ENCODE measurements around the gene PDIA4.
"Not testable (repeated sequence)": the region's sequence is repeated elsewhere in the genome, so short reads cannot be mapped to it uniquely, and the experiment has no call there.

The PDIA4 gene, protein sequence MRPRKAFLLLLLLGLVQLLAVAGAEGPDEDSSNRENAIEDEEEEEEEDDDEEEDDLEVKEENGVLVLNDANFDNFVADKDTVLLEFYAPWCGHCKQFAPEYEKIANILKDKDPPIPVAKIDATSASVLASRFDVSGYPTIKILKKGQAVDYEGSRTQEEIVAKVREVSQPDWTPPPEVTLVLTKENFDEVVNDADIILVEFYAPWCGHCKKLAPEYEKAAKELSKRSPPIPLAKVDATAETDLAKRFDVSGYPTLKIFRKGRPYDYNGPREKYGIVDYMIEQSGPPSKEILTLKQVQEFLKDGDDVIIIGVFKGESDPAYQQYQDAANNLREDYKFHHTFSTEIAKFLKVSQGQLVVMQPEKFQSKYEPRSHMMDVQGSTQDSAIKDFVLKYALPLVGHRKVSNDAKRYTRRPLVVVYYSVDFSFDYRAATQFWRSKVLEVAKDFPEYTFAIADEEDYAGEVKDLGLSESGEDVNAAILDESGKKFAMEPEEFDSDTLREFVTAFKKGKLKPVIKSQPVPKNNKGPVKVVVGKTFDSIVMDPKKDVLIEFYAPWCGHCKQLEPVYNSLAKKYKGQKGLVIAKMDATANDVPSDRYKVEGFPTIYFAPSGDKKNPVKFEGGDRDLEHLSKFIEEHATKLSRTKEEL

DNA sequence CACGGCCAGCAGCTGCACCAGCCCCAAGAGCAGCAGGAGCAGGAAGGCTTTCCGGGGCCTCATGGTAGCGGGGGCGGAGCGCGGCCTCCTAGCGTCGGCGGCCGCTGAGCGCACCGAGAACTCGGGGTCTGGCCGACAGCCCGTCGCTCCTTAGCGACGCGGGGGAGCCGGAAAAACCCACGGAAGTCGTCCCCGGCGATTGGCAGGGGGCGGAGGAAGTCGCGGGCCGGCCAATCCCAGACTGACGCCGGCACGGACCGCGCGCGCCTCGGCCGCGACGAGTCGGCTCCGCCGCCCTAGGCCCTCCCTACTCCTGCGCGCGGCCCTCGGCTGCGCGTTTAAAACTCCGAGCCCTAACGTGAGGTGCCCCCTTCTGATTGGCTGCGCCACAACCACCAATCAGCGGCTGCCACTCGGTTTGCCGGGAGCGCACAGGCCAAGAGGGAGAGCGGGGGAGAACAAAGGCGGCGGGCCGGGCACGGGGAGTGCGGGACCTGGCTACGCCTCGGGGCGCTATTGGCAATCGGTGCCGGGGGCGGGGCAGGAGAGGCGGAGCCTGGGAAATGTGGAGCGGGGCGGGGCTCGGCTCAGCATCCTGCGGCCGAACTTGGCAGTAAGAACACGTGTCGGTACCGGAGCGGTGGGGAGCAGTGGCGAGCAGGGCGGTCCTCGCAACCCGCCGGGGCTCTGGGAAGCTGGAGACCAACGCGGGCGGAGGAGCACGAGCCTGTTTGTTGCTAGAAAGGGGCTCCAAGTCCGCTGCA lies at the start of gene PDIA4:
PDIA4 (minus strand) TSS at position 160 of the 764 bp plus-strand sequence; CDS start at position 63, 97 bp downstream.
- peak; percentile 100 for DNase-seq

DNA sequence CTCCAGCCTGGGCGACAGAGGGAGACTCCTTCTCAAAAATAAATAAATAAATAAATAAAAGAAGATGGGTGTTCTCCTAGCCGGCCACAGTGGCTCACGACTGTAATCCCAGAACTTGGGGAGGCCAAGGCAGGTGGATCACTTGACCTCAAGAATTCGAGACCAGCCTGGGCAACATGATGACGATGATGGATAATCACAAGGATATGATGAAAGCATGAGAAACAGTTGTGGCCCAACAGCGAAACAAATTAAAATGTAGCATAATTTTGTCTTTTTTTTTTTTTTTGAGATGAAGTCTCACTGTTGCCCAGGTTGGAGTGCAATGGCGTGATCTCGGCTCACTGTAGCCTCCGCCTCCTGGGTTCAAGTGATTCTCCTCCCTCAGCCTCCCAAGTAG lies 49.3 kb upstream of the PDIA4 start:
- no peak for DNase-seq

DNA sequence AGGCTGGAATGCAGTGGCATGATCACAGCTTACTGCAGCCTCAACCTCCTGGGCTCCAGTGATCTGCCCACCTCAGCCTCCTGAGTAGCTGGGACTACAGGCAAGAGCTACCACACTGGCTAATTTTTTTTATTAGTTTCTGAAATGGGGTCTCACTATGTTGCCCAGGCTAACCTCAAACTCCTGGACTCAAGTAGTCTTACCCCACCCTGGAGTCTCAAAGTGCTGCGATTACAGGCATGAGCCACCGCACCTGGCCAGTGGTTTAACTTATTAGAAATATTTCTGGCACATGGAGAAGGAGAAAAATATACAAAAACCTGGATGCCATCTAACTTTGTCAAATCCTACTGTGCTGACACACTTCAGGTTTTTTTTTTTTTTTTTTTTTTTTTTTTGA lies 47.0 kb upstream of the PDIA4 start:
- DNase-seq = no peak

DNA sequence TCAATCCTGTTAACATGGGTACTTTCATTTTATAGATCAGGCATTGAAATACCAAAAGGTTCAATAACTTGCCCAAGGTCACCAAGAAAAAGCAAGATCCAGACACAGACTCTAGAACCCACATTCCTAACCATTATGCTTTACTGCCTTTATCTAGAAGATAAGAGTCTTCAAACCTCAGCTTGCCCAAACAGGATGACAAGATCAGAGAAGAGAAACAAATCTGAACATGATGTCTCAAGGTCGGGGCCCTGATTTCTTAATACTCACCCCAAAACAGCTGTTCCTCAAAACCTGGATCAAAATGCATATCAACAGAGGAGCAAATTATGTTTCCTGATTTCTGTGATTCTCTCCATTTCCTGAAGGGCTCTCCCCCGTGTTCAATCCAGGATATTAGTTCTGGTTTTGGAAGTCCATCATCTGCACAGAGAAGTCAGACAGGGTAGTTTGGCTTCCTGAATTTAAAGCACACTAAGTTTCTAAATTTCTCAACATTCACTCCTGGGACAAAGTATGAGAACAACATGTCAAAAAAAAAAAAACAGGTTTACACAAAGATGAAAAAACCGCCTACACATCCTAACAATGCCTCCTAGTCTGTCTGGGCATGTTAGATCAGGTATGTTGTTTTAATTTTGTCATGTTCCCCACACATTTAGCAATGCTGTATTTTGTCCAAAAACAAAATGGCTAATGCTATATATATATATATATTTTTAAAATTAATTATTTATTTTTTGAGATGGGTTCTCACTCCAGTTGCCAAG lies 46.0 kb upstream of the PDIA4 start:
- no peak for DNase-seq

DNA sequence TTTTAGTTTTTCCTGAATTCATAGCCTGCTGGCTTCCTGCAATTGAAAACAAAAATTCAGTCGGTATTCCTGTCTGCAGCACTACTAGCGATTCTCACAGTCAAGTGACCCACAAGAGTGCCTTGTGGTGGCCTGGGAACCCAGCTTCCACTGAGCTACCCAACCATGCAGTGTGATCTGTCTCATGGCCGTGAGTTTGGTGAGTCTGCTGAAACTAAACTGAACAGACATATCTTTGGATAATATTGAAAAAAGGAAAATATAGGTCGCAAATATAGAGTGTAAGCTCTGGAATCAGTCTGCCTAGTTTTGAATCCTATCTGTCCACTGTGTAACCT lies 44.1 kb upstream of the PDIA4 start:
- DNase-seq = no peak

DNA sequence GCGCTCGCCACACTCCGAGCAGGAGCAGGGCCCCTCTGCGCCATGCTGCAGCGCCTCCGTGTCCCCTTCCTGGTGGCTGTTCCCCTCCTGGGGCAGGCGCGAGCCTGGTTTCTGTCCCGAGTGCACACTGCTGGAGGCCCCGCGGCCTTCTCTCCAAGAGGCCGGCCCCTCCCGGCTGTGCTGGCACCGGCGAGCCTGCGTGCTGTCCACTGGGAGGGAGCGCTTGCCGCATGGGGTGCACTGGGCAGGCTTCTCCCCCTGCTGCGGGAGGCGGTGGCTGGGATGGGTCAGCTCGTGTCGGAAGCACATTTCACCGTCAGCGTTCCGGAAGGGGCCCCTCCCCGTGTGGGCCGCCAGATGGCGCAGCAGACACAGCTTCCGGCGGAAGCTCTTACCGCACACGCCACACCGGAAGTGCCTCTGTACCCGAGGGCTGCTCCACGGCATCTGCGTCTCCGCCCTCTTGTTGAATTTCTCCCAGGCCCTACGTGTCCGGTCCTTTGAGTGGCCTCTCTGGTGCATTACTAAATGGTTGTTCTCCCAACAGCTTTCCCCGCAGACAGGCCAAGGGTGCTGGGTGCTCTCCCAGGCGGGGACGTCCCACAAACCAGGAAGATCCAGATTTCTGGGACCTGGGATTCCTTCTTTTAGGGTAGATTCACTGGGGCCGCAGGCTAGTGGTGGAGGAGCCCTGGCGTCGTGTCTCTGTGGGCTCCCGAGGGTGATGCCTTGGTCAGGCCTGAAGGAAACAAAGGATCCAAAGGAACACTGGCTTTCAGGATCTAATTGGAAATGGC lies 43.5 kb upstream of the PDIA4 start:
- peak; percentile 45 for DNase-seq

DNA sequence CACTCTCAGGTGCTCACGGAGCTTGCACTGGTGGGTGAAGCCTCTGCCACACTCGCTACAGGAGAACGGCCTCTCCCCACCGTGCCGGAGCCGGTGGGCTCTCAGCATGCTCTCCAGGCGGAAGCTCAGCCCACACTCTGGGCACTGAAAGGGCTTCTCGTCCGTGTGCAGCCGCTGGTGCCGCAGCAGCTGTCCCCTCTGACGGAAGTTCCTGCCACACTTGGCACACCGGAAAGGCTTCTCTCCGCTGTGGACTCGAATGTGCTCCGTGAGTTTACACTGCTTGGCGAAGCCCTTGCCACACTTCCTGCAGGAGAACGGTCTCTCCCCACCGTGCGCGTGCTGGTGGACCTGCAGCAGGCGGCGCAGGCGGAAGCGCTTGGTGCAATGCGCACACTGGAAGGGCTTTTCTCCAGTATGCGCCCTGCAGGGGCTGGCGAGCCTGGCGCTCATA lies 42.9 kb upstream of the PDIA4 start:
- DNase-seq = no peak

DNA sequence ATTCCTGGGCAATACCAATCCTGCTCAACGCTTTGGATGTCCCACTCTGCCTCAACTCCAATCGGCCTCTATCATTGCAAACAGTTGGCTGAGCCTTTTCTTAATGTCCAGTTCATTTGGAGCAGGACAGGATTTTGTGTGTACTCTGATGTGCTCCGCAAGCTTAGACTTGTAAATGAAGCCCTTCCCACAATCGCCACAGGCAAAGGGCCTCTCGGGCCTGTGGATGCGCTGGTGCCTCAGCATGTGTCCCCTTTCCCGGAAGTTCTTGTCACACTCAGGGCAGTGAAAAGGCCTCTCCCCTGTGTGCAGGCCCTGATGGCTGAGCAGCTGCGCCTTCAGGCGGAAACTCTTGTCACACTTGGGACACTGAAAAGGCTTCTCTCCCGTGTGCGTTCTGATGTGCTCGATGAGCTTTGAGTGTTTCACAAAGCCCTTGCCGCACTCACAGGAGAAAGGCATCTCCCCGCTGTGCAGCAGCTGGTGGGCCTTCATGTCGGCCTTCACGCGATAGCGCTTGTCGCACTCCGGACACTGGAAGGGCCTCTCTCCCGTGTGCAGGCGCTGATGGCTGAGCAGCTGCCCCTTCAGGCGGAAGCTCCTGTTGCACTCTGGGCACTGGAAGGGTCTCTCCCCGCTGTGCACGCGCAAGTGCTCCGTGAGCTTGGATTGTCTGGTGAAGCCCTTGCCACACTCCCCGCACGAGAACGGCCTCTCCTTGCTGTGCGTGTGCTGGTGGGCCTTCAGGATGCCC lies 42.2 kb upstream of the PDIA4 start:
- DNase-seq = no peak

DNA sequence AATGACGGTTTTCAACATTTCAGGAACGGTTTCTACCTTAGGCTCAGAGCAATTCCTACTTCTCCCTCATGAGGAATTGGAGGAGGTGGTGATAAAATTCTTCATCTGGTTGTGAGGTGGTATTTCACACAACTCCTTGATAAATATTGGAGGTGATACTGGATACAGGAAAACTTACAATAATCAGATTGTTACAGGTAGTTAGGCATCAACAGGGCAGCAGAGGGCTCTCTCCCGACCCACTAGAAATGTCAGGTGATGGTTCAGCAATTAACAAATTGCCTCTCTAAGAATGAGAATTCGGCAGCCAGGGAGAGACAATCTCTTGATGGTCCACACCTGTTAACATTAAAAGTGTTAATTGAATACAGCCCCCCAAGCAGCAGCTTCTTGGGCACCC lies 39.6 kb upstream of the PDIA4 start:
- no peak for DNase-seq

DNA sequence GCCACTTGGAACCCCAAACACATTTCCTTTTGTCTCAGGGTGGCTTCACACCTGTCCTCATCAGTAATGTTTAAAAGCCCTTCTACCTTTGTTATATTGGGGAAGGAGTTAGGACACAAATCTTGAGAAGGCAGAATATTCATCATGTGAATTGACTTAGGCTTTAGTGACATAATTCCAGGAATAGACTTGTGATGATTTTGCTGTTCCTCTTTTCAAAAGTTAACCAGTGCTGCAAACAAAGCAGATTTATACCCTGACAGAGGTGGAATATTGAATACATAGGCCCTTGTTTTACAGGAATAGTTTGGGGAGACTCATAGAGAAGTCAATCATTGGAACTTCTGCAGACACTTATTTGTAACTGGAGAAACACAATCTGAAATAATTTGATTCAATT lies 35.2 kb upstream of the PDIA4 start:
- no peak for DNase-seq

DNA sequence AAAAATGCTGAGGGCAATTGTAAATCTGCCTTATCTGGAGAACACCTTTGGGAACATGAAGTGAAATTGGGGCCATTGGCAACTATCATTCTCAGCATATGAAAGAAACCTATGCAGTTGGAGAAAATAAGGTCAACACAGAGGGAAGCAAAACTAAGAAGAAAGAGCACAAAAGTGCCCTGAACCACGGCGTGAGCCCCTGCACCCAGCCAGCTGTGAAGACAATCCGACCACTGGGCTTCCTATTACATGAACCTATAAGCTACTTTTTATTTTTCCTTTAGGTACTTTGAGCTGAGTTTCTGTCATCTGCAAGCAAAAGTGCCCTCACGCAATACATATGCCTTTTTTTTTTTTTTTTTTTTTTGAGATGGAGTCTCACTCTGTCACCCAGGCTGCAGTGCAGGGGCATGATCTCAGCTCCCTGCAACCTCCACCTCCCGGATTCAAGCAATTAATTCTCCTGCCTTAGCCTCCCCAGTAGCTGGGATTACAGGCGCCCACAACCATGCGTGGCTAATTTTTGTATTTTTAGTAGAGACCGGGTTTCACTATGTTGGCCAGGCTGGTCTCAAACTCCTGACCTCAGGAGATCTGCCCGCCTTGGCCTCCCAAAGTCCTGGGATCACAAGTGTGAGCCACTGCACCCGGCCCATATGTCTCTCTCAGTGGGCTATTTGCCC lies 34.1 kb upstream of the PDIA4 start:
- not testable (repeated sequence) for DNase-seq

DNA sequence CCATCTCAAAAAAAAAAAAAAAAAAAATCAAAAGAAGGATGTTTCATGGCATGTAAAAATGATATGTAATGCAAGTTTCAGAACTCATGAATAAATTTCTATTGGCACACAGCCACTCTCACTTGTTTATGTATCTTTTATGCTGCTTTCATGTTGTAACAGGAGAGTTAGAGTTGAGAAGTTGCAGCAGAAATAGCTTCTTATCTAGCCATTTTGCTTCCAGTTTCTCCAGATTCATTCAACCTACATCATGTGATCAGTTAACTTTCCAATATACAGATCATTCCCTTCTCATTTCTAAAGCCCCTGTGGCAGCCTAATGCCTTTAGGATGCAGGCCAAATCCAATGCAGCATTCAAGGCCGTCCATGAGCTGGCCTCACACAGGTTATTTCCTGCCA lies 31.9 kb upstream of the PDIA4 start:
- no peak for DNase-seq

DNA sequence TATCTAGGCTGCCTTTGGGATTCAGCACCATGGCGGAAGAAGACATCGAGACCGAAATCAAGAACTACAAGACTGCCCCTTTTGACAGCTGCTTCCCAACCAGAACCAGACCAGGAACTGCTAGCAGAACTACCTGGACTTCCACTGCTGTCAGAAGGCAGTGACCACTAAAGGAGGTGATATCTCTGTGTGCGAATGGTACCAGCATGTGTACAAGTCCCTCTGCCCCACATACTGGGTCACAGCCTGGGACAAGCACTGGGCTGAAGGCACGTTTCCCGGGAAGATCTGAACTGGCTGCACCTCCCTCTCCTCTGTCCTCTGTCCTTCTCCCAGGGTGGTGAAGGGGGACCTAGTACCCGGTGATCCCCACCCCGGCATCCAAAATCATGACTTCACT lies 25.6 kb upstream of the PDIA4 start:
- DNase-seq = no peak

DNA sequence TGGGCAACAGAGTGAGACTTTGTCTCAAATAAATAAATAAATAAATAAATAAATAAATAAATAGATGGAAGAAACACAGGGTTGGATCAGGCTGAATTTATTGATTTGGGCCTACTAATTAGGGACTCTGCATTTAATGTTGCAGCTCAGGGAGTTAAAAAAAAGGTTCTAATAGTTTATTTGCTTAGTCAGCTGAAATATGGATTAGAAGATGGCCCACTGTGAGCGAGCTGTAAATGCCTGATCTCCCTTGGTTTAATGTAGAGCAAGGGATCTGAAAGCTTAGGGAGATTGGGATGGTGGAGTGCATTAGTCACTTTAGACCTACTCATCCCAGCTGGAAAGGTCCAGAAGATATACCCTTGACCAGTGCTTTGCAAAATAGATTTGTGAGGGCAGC lies 25.1 kb upstream of the PDIA4 start:
- no peak for DNase-seq

DNA sequence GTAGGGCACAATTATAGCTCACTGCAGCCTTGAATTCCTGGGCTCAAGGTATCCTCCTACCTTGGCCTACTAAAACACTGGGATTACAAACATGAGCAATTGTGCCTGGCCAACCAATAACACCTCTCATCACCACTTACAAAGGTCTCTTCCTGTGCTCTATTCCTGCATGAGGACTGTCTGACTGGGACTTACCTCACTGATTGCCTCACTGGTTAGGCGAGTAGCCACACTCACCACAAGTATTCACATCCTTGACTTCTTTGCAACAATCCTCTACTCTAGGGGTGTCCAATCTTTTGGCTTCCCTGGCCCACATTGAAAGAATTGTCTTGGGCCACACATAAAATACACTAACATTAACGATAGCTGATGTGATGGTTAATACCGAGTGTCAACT lies 22.6 kb upstream of the PDIA4 start:
- no peak for DNase-seq

DNA sequence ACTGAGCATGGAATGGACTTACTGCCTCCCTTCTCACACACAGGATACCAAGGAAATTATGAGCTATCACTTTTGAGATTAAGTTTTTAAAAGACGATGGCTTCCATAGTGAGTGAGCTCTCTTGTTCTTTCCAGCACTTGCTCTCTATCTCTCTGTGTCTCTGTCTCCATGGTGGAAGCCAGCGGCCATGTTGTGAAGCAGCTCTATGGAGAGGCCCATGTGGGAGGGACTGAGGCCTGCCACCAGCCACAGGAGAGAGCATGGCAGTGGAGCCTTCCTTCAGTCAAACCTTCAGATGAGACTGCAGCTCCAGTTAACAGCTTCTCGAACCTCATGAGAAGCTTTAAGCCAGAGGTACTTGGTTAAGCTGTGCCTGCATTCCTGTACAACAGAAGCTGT lies 20.5 kb upstream of the PDIA4 start:
- no peak for DNase-seq

DNA sequence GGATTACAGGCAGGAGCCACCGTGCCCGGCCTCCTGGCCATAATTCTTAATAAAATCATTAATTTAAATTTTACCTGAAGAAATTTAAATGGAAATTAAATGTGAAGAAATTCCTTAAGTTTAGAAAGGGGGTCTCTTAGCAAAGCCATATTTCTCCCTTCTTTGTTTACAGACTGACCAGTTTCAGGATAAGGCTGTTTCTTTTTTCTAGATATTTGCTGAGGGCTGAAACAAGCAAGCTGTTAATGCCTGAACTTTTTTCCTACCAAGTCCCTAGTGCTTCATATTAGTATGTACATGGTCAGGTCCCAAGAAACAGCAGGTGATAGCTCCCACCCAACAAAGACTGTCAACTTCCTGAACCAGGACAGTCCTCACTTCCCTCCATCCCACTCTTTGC lies 18.1 kb upstream of the PDIA4 start:
- DNase-seq = no peak

DNA sequence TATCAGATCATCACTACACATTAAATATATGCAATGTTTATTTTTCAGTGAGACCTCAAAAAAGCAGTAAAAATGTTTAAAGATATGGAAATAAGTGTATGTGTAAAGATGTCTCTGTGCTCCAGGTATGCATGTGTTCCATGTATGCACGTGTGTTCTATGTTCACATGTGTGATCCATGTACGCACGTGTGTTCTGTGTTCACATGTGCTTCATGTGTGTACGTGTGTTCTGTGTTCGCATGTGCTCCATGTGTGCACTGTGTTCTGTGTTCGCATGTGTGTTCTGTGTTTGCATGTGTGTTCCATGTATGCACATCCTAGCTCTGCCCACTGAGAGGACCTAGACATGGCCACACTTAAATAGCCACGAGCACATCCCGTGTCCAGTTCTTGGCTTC lies 15.6 kb upstream of the PDIA4 start:
- no peak for DNase-seq

DNA sequence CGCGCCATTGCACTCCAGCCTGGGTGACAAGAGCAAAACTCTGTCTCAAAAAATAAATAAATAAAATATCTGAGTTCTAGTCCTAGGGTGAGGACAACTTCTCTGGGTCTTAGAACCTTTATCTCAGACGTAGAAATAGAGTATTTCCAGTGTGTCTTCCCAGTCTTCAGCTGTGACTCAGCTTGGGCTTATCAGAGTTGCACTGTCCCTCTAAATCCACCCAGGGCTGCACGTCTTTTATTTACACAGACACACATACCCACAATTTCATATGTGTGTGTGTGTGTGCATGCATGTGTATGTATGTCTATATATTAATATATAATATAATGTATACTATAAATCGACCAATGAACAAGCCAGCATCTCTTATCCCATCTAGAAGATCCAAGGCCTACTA lies 13.0 kb upstream of the PDIA4 start:
- no peak for DNase-seq

DNA sequence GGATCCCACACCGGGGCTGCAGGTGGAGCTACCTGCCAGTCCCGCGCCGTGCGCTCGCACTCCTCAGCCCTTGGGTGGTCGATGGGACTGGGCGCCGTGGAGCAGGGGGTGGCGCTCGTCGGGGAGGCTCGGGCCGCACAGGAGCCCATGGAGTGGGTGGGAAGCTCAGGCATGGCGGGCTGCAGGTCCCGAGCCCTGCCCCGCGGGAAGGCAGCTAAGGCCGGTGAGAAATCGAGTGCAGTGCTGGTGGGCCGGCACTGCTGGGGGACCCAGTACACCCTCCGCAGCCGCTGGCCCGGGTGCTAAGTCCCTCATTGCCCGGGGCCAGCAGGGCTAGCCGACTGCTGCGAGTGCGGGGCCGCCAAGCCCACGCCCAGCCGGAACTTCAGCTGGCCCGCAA lies 10.3 kb upstream of the PDIA4 start:
- not testable (repeated sequence) for DNase-seq

DNA sequence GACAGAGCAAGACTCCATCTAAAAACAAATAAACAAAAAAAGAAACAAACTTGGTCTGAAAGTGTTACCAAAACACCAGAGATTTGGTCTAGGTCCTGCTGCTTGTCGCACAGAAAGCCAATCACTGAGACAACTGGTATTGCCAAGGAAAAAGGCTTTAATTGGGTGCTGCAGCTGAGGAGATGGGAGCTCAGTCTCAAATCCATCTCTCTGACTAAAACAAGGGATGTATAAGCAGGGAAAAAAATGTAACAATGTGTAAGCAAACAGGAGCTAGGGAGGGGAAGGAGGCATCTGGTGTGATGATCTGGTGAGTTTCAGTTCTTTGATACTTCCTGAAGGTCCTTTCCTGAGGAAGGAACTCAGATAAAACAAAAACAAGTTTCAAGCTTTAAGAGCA lies 8.4 kb upstream of the PDIA4 start:
- DNase-seq = no peak
